G401.6 (cell line): Measurements from ENCODE around the gene HDAC9.

Experiments
- FAIRE-seq: peaks from 2 replicates; lab custom pipeline; 2012; peaks lifted over from hg19 to GRCh38; lab: Jason Lieb, UNC

The HDAC9 gene

GRCh38 chr7:18558503-18558902 is 63.0 kb downstream of the HDAC9 start:
- FAIRE-seq: no peak

- no peak for FAIRE-seq
Observed at GRCh38 chr7:18558910-18559309, 63.4 kb downstream of the HDAC9 start.

- peak; percentile 87 for FAIRE-seq
Observed at GRCh38 chr7:18559756-18560155, 64.2 kb downstream of the HDAC9 start.

GRCh38 chr7:18564779-18565178 is 69.2 kb downstream of the HDAC9 start:
- no peak for FAIRE-seq

GRCh38 chr7:18565337-18565736 is 69.8 kb downstream of the HDAC9 start:
- FAIRE-seq: no peak

- no peak for FAIRE-seq
Observed at GRCh38 chr7:18566205-18566604, 70.7 kb downstream of the HDAC9 start.

GRCh38 chr7:18566829-18567228 is 71.3 kb downstream of the HDAC9 start:
- no peak for FAIRE-seq

GRCh38 chr7:18570441-18570840 is 74.9 kb downstream of the HDAC9 start:
- FAIRE-seq: no peak

- FAIRE-seq: peak; percentile 99
Observed at GRCh38 chr7:18570890-18571478, 75.4 kb downstream of the HDAC9 start.

- no peak for FAIRE-seq
Observed at GRCh38 chr7:18572154-18572553, 76.6 kb downstream of the HDAC9 start.

- FAIRE-seq: no peak
Observed at GRCh38 chr7:18572885-18573284, 77.3 kb downstream of the HDAC9 start.

- no peak for FAIRE-seq
Observed at GRCh38 chr7:18573410-18574234, 78.1 kb downstream of the HDAC9 start.

- FAIRE-seq: no peak
Observed at GRCh38 chr7:18574235-18574540, 78.6 kb downstream of the HDAC9 start.

- FAIRE-seq: no peak
Observed at GRCh38 chr7:18574676-18575075, 79.1 kb downstream of the HDAC9 start.

- peak; percentile 60 for FAIRE-seq
Observed at GRCh38 chr7:18575622-18576572, 80.3 kb downstream of the HDAC9 start.

- FAIRE-seq: no peak
Observed at GRCh38 chr7:18577096-18577771, 81.7 kb downstream of the HDAC9 start.

- FAIRE-seq: no peak
Observed at GRCh38 chr7:18579698-18580097, 84.1 kb downstream of the HDAC9 start.

- FAIRE-seq: no peak
Observed at GRCh38 chr7:18580950-18581349, 85.4 kb downstream of the HDAC9 start.

- no peak for FAIRE-seq
Observed at GRCh38 chr7:18583305-18583704, 87.8 kb downstream of the HDAC9 start.

- no peak for FAIRE-seq
Observed at GRCh38 chr7:18590241-18590640, 94.7 kb downstream of the HDAC9 start.

- FAIRE-seq: peak; percentile 97
Observed at GRCh38 chr7:18590744-18591340, 95.3 kb downstream of the HDAC9 start.
